Ovary (tissue), 3 donors: Measurements from ENCODE around the gene LPCAT2.

Experiments used
- CTCF ChIP-seq, 3 donors: fragments of 450-650 bp in 2 of 3; fragments of 200-600 bp in 1 of 3; IDR thresholded peaks; one replicate each; pipeline versions ENCODE4 v1.5.1 to v1.8.0; 2016 to 2022; ENCODE audit warnings: antibody characterized with exemption in 3 of 3, mild to moderate bottlenecking in 1 of 3
- EP300 ChIP-seq: sonication (generic); formaldehyde crosslinking; IDR thresholded peaks from one replicate; pipeline ENCODE4 v1.6.1; 2017; ENCODE audit warnings: antibody characterized with exemption
- POLR2A ChIP-seq: fragments of 450-650 bp; IDR thresholded peaks from one replicate; pipeline ENCODE4 v1.6.1; 2017; ENCODE audit warnings: antibody characterized with exemption, mild to moderate bottlenecking, moderate library complexity
- donor health status: DM: no; HTN: no; CAD: no.

DNA sequence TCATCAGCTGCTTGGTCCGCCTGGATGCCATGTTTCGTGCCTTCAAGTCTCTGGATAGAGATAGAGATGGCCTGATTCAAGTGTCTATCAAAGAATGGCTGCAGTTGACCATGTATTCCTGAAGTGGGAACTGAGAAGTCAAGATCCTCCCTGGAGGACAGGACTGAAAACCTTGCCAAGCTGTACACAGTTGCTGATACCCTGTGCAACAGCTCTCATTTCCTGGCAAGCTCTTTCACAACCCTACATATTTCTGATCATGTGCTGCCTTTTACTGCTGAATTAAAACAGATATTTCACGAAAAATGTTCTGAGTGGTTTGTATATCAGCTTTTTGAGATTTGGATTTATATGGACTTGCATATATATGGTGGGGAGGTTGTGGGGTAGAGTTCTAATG is 58.5 kb downstream of the LPCAT2 start:
- TF ChIP-seq POLR2A (no peak), CTCF (IDR thresholded peaks at IDR 0.05) (no peak), EP300 (no peak)
